Kidney (tissue), 14 donors: ENCODE results near the gene CCDC87. TPM values are rescaled to one million over a fixed set of nuclear protein-coding genes. Genes with fewer than 3 reads are reported as not detected.

Experiments
- DNase-seq, 5 donors: peaks; one replicate each; pipeline ENCODE4 v3.0.0-alpha.2; 2013 to 2020
- FAIRE-seq: peaks from 2 replicates; lab custom pipeline; 2012; peaks lifted over from hg19 to GRCh38; lab: Jason Lieb, UNC
- H3K27ac ChIP-seq, 2 donors: one replicate each; pipeline ENCODE4 v1.7.0; 2013; ENCODE audit warnings: low read depth in 2 of 2, low read length in 2 of 2, inconsistent platforms in 1 of 2
- H3K27me3 ChIP-seq: one replicate; pipeline ENCODE4 v1.7.1; 2013; ENCODE audit warnings: low read length, inconsistent platforms; ENCODE audit not compliant: control insufficient read depth, insufficient read depth
- H3K36me3 ChIP-seq, 3 donors: one replicate each; pipeline versions ENCODE4 v1.7.0 to v1.7.1; 2013; ENCODE audit warnings: low read length in 3 of 3, control low read depth in 1 of 3, inconsistent platforms in 1 of 3; ENCODE audit not compliant: insufficient read depth in 3 of 3, control insufficient read depth in 2 of 3
- H3K4me1 ChIP-seq, 3 donors: one replicate each; pipeline versions ENCODE4 v1.7.0 to v1.7.1; 2013; ENCODE audit warnings: low read length in 3 of 3, inconsistent platforms in 1 of 3, low read depth in 1 of 3; ENCODE audit not compliant: control insufficient read depth in 2 of 3, insufficient read depth in 2 of 3
- H3K4me3 ChIP-seq, 3 donors: one replicate each; pipeline versions ENCODE4 v1.7.0 to v1.8.1; 2013; ENCODE audit warnings: low read length in 3 of 3, control low read depth in 1 of 3, inconsistent platforms in 1 of 3
- H3K9ac ChIP-seq, 3 donors: one replicate each; pipeline versions ENCODE4 v1.7.0 to v1.7.1; 2013; ENCODE audit warnings: low read length in 3 of 3, control low read depth in 1 of 3, inconsistent platforms in 1 of 3
- H3K9me3 ChIP-seq, 3 donors: one replicate each; pipeline versions ENCODE4 v1.7.0 to v1.7.1; 2013; ENCODE audit warnings: low read length in 3 of 3, control low read depth in 1 of 3, inconsistent platforms in 1 of 3; ENCODE audit not compliant: control insufficient read depth in 2 of 3, insufficient read depth in 1 of 3
- CTCF ChIP-seq: IDR thresholded peaks from 3 replicates; pipeline ENCODE4 v1.5.1; 2012; ENCODE audit warnings: mild to moderate bottlenecking, moderate library complexity, borderline replicate concordance; ENCODE audit not compliant: insufficient read depth; ENCODE audit errors: extremely low read depth
- intact Hi-C: fragments of 100-400 bp; cut with DNase I; formaldehyde crosslinking; loops from one replicate; pipeline ENCODE4 v1.11.1; 2022
- polyA plus RNA-seq: library from polyadenylated mRNA; stranded (reverse); fragments of 350-450 nt; fragmentation: Illumina TruSeq; extraction: RNeasy Lipid Tissue Mini Kit (QIAGEN cat#74804); gene quantifications from one replicate; pipeline ENCODE4 v1.2.3, GENCODE V29; 2014; ENCODE audit warnings: low read depth, low replicate concordance; ENCODE audit not compliant: insufficient read depth
- total RNA-seq: library from RNA; stranded (reverse); fragmentation: NEBNext Ultra II Directional; extraction: Animal tissue kit (Norgen Biotek cat#: 25700); gene quantifications from one replicate; pipeline ENCODE4 v1.2.1, GENCODE V29; 2021
- donor health status: control.
- donor health status: control.
- donor health status: control.
- donor health status: control.
- donor health status: control.
- donor health status: DM: yes; HTN: yes; CAD: no.
- donor health status: Normal renal cell carcinoma (clear cell type).

CCDC87 gene
- total and polyA plus RNA-seq, 2 donors from 2014 or later, result 0.13 to 1.0 TPM

- Histone ChIP-seq H3K9me3 (no peaks in the 10 kb centered on the region), H3K36me3 (no peaks in the 10 kb centered on the region), H3K27me3 (no peaks in the 10 kb centered on the region), H3K4me1 (peaks cover 0 to 2% (median 0%) of the 10 kb centered on the region in 3 donors), H3K27ac (no peak overlapping the region), H3K4me3 (no peak overlapping the region), H3K9ac (no peak overlapping the region)
- no peak for TF ChIP-seq CTCF
- no peak for FAIRE-seq
- intact Hi-C loops, result no loop called here
- no peak for DNase-seq
Observed at GRCh38 chr11:66580803-66581202, 12.1 kb downstream of the CCDC87 start.

- FAIRE-seq (no peak), DNase-seq (peak; percentile 82 to 87 (median 85))
- peak; percentile 80 for TF ChIP-seq CTCF
- no peaks in the 10 kb centered on the region for H3K36me3 ChIP-seq
- H3K4me1 ChIP-seq, result peaks cover 0 to 2% (median 0%) of the 10 kb centered on the region in 3 donors
- intact Hi-C loops, result no loop called here
- no peaks in the 10 kb centered on the region for H3K9me3 ChIP-seq
- H3K27me3 ChIP-seq, result no peaks in the 10 kb centered on the region
- H3K4me3 ChIP-seq, result no peak overlapping the region
- no peak overlapping the region for H3K27ac ChIP-seq
- no peak overlapping the region for H3K9ac ChIP-seq
Observed at GRCh38 chr11:66579017-66579606, 13.8 kb downstream of the CCDC87 start.

- Histone ChIP-seq H3K27ac (no peak overlapping the region), H3K27me3 (no peaks in the 10 kb centered on the region), H3K36me3 (no peaks in the 10 kb centered on the region), H3K4me3 (no peak overlapping the region), H3K9me3 (no peaks in the 10 kb centered on the region), H3K4me1 (peaks cover 0 to 10% (median 8%) of the 10 kb centered on the region in 3 donors), H3K9ac (no peak overlapping the region)
- DNase-seq (no peak), FAIRE-seq (no peak)
- intact Hi-C loops, result no loop called here
- no peak for TF ChIP-seq CTCF
Observed at GRCh38 chr11:66570850-66571180, 22.0 kb downstream of the CCDC87 start.
